Right lung (tissue), 5 donors: ENCODE measurements around the gene DPYD. TPM values are rescaled to one million over a fixed set of nuclear protein-coding genes. Genes with fewer than 3 reads are reported as not detected.

Experiments
- DNase-seq, 2 donors: peaks; one replicate each; pipeline ENCODE4 v3.0.0-alpha.2; 2013
- polyA plus RNA-seq, 5 donors: library from polyadenylated mRNA; unstranded; fragments of 120-200 nt; gene quantifications; one replicate each; pipeline versions ENCODE4 v1.2.1 to v1.2.3, GENCODE V29; 2013; ENCODE audit warnings: inconsistent platforms in 1 of 5, low replicate concordance in 1 of 5; ENCODE audit not compliant: insufficient read length in 5 of 5, insufficient read depth in 1 of 5

DPYD gene
- polyA plus RNA-seq, 5 donors = 19.1 to 33.5 (median 25.1) TPM

GRCh38 chr1:97457446-97458089 lies 463.3 kb downstream of the DPYD start:
- DNase-seq = no peak

- DNase-seq = no peak
These were observed 468.9 kb downstream of the DPYD start for GRCh38 chr1:97451944-97452343.

DNA sequence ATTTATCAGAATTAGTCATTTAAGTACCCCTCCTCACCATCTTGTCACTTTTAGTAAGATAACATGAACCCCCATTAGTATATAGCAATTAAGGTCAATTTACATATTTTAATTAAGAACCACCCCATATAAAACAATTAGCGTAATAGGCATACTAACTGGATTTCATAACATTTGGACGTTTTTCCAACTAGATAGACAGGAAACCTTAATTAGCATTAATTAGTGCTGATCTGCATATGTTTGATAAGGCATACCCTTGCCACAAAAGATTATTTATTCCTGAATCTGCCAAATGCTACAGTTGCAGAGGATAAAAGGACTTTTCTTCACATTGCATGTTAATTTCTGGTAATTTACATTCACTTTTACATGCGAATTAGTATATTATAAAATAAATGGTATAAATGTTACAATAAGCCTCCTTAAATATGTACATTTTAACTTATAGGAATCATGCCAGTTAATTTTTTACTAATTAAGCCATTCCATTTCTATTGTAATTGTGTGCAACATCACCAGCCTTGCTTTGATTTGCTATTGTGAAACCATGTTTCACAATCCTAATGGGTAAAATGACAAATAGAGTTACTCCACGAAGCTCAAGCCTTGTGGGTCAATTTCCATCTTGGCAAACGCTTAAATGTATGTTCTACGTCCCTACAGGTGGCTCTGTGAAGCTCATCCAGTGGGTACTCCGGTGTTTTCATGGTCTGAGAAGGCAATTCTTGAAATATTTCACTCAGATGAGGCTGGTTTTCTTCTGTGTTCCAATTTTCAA lies 469.6 kb downstream of the DPYD start:
- no peak for DNase-seq

DNA sequence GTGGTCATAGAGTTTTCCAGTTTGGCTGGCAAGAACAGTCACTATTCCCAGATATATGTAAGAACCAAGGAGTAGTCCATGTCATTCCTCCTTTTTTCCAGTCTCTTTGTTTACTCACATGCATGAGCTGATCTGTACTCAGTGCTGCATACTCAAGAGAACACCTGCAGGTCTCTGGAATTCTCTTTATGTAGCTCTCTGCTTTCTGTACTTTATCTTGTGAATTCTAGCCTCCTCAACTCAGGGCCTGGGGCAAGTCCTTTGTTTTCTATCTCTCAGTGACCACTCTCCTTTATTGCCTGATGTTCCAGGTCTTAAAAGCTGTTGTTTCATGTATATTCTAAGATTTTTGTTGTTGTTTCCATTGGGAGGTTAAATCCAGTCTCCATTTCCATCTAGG lies 478.9 kb downstream of the DPYD start:
- no peak for DNase-seq

GRCh38 chr1:97433824-97434177 lies 487.0 kb downstream of the DPYD start:
- DNase-seq = no peak

DNA sequence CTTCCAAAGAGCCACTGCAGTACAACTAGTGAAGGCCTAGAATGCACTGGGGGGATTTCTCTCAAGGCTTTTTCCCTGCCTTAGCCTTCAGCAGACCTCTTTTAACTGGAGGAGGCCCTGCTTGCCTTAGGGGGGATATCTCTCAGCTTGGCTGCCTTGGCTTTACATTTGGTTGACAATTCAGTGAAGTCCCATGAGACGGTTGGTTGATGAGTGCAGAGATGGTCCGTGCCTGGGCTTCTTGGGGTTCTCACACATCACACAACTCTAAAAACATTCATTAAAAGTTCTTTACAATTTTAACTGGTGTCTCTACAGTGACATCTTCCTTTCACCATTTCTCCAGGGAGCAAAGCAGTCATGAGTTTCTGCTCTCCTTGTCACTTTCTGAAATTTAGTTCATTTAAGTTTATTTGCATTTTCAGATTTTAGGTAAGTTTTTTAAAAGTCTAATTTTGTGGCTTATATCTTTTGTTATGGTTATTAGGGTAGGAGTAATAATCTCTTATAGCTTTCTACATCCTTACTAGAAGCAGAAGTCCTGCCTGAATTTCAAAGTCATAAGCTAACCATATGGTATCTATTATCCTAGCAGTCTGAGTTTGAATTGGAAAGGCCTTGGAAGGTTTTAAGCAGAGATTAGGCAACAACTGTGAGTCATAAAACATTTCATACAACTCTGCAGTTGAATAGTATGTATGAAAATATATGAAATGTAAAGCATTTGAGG lies 487.6 kb downstream of the DPYD start:
- peak in 1 of 2 donors; percentile 36 for DNase-seq

DNA sequence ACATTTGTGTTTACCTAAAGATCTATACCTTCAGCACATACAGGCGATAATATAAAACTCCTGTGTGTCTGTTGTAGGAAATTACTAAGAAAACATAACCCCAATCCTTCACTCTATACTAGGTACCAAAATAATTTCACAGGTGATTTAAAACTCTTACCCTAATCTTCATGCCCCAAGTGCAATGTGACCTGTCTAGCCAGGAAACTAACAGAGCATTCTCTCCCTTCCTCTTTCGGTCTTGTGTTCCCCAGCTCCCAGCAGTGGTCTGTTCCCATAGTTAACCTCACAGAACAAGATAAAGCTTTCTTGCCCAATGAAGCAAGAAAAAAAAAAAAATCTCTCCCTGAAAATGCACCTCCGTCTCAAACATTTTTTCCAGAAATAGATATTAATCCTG lies 493.5 kb downstream of the DPYD start:
- DNase-seq = no peak

GRCh38 chr1:97424209-97424608 lies 496.6 kb downstream of the DPYD start:
- DNase-seq = no peak

DNA sequence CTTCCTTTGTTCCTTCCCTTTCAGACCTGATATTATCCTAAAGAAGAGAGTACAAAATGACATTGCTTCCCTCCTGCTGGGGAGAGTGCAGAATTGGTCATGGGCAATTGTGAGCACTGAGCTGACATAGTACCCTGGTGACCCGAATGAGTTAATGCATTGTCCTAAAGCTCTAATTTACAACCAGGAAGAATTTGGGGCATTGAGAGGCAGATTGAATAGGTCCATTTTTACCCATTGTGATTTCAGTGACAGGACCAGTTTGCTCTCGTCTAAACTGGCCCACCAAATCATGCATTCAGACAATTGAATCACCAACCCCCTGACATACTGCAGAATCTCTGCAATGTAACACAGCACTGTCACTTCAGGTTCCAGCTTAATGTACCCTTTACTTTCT lies 497.4 kb downstream of the DPYD start:
- no peak for DNase-seq

DNA sequence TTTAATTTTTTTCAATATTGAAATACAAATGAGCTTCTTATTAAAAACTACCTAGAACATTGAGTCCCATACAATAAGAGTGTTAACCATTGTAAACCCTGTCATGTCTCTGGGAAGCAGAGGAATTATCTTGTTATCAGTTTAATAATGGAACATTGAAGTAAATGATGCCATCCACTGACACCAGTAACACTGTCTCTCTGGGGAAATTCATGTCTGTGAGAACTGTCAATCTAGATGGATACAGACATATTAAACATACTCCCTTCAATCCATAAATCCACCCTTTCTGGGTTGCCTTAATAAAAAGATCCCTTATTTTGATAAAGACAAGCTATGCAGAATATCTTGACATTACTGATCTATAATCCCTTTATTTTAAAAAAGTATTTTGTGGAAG lies 503.2 kb downstream of the DPYD start:
- no peak for DNase-seq

- DNase-seq = no peak
These were observed 506.0 kb downstream of the DPYD start for GRCh38 chr1:97414682-97415312.

GRCh38 chr1:97412737-97413136 lies 508.1 kb downstream of the DPYD start:
- no peak for DNase-seq

DNA sequence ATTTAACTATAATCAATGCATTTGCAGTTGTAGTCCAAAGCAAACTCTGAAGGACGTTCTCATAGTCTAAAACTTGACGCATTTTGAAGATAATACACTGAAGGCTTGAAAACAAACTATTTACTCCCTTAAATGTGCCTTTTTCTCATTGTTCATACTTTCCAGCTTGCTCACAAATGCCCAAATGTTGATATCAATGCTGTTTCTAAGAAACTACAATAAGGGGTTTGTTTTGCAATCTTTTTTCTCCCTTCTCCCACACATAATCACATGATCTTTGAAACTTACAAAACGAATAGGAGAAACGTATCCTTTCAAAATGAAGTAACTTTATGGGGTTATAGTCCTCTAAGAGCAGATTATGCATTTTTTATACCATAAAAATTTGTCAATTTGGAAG lies 508.7 kb downstream of the DPYD start:
- peak in 1 of 2 donors; percentile 2 for DNase-seq

DNA sequence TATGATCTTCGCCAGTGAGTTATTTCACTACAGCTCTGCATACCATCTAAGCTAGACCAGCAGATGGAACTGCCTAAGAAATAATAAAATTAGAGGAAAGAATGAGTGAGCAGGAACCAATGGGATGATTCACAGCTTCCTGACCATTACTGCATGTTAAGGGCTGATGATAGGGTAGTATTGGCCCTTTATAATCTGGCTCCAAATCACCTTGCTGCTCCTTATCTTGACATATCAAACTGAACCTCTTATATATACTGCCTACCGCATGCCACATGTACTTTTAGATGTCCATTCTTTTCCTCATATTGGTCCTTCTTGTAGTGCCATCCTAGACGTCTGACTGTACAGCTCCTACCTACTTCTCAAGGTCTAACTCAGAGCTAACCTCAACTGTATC lies 524.4 kb downstream of the DPYD start:
- DNase-seq = no peak

- DNase-seq = no peak
These were observed 528.1 kb downstream of the DPYD start for GRCh38 chr1:97392701-97393100.

- no peak for DNase-seq
These were observed 535.1 kb downstream of the DPYD start for GRCh38 chr1:97385536-97386277.

- DNase-seq = no peak
These were observed 536.4 kb downstream of the DPYD start for GRCh38 chr1:97384294-97384968.

DNA sequence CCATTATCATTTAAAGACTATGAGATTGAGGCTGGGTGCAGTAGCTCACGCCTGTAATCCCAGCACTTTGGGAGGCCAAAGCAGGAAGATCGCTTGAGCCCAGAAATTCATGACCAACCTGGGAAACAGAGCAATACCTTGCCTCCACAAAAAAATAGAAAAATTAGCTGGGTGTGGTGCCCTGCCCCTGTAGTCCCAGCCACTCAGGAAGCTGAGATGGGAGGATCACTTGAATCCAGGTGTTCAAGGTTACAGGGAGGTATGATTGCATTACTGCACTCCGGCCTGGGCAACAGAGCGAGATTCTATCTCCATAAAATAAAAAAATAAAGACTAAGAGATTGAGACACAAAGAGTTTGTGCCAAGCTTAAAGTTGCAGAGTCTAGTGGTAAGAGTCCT lies 537.0 kb downstream of the DPYD start:
- DNase-seq = no peak

- no peak for DNase-seq
These were observed 538.6 kb downstream of the DPYD start for GRCh38 chr1:97382206-97382605.

DNA sequence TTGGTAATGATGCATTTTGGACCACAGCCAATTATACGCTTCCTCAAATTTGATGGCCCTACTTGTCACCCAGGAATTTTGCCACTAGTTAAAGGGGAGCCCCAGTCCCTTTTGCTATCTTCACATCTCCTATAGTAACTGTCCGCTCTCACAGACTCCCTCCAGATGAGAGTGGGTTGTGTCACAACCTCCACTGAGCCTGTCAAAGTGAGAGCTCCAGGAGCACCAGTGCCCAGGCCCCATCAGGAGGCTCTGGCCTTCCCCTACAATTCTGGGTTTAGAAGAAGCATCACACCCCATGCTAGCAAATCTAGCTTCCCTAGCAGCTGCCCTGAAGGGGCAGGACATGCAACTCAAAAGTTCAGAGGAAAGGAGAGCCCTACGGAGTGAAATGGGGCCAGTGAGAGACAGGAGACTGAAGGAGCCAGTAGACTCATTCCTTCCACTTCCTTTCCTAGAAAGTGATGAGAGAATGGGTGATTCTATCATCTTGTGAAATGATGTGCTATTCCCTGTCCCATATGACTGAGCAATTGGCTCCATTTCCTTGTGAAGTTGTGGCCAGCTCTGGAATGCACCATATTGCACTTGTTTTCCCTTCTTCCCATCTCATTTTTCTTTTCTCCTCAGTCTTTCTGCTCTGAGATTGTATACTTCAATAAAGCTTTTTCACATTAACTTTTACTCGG lies 541.3 kb downstream of the DPYD start:
- no peak for DNase-seq

DNA sequence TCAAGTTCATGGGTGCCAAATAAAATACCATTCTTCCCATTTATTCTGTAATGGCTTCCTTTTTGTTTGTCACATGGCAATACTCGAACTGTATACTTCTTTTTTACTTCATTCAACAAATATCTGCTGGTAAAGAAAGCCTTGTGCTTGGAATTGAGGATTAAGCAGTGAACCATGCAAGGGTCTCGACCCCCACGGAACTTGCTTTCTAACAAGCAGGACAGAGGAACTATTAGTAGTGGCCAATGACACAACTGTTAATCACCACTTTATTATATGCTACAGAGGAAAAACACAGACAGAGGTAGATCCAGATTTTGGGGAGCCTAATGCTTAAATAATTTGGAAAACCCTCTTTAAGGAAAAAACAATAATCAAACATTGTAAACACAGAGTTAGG lies 542.2 kb downstream of the DPYD start:
- DNase-seq = no peak
